ENCODE measurements around the gene SELPLG.
"Not testable (repeated sequence)": the region's sequence is repeated elsewhere in the genome, so short reads cannot be mapped to it uniquely, and the experiment has no call there.

SELPLG gene

GRCh38 chr12:108633534-108634248 lies at the start of gene SELPLG:
Gene SELPLG (minus strand): TSS chr12:108633894. CDS start chr12:108624307, 9,587 bp downstream.
- DNase-seq, result no peak

GRCh38 chr12:108681317-108681716 lies 47.6 kb upstream of the SELPLG start:
- DNase-seq, result no peak

GRCh38 chr12:108679106-108679681 lies 45.5 kb upstream of the SELPLG start:
- no peak for DNase-seq

GRCh38 chr12:108678104-108678730 lies 44.5 kb upstream of the SELPLG start:
- DNase-seq, result no peak

- DNase-seq, result no peak
Observed at GRCh38 chr12:108677381-108677780, 43.7 kb upstream of the SELPLG start.

- DNase-seq, result no peak
Observed at GRCh38 chr12:108676707-108677106, 43.0 kb upstream of the SELPLG start.

GRCh38 chr12:108675792-108676191 lies 42.1 kb upstream of the SELPLG start:
- DNase-seq, result no peak

- no peak for DNase-seq
Observed at GRCh38 chr12:108672054-108672453, 38.4 kb upstream of the SELPLG start.

- no peak for DNase-seq
Observed at GRCh38 chr12:108671110-108671509, 37.4 kb upstream of the SELPLG start.

GRCh38 chr12:108670066-108670631 lies 36.5 kb upstream of the SELPLG start:
- no peak for DNase-seq

GRCh38 chr12:108668542-108668941 lies 34.8 kb upstream of the SELPLG start:
- no peak for DNase-seq

- no peak for DNase-seq
Observed at GRCh38 chr12:108668063-108668462, 34.4 kb upstream of the SELPLG start.

GRCh38 chr12:108667349-108667748 lies 33.7 kb upstream of the SELPLG start:
- DNase-seq, result no peak

GRCh38 chr12:108666401-108666881 lies 32.7 kb upstream of the SELPLG start:
- no peak for DNase-seq

GRCh38 chr12:108665608-108666202 lies 32.0 kb upstream of the SELPLG start:
- DNase-seq, result no peak

GRCh38 chr12:108664338-108665258 lies 30.9 kb upstream of the SELPLG start:
- peak; percentile 82 for DNase-seq

GRCh38 chr12:108663324-108664015 lies 29.8 kb upstream of the SELPLG start:
- no peak for DNase-seq

GRCh38 chr12:108658115-108658514 lies 24.4 kb upstream of the SELPLG start:
- DNase-seq, result not testable (repeated sequence)

- DNase-seq, result no peak
Observed at GRCh38 chr12:108657130-108657745, 23.5 kb upstream of the SELPLG start.

- not testable (repeated sequence) for DNase-seq
Observed at GRCh38 chr12:108656247-108656646, 22.6 kb upstream of the SELPLG start.

GRCh38 chr12:108655812-108656175 lies 22.1 kb upstream of the SELPLG start:
- DNase-seq, result not testable (repeated sequence)

All from NCI-H2171 (cell line).